SK-N-DZ (cell line): ENCODE measurements around the gene SMYD1.

Experiments used
- DNase-seq: peaks from one replicate; pipeline ENCODE4 v3.0.0-alpha.2; 2015; ENCODE audit warnings: low spot score
- small RNA-seq, 2 experiments: library from RNA; depleted of rRNA; stranded (forward); fragments of <200 nt; gene quantifications; one replicate each; pipeline ENCODE3, GENCODE V24; 2014

Gene SMYD1

GRCh38 chr2:88141952-88142351, 74.3 kb downstream of the SMYD1 start:
- no peak for DNase-seq

DNA sequence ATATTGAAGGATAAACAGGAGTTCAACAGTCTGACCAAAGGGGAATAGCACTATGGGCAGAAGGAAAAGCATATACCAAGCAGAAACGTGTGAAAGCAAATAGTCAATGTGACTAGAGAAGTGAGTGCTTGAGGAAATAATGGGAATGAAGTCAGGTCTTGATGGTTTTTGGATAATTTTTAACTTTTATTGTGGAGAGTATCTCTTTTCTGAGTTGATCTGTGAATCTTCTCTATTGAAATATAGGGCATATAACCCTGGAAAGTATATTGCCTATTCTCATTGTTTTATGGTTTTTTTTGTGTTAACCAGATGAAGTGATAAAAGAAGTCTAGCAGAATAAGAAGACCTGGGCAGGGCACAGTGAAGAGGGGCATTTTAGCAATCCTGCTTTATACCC, 76.6 kb downstream of the SMYD1 start:
- no peak for DNase-seq

- DNase-seq: no peak
These were observed 77.4 kb downstream of the SMYD1 start for GRCh38 chr2:88144914-88145497.

- DNase-seq: no peak
These were observed 79.0 kb downstream of the SMYD1 start for GRCh38 chr2:88146590-88146989.

DNA sequence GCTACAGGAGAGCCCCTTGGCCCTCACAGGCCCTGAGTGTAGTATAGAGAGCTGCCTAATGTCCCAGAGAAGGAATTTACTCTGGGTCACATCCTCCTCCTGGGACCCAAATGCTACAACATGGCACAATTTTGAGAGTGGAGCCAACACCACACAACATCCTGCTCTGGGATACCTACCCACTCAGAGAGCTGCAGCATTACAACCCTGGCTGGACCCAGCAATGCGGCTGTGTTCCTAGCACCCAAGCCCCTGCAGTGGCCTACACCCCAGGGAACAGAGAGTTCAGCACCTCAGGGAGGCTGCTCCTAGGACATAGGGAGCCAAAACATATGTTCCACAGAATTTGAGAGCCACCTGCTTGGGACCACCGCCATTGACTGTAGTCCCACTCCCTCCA, 79.5 kb downstream of the SMYD1 start:
- DNase-seq: no peak

DNA sequence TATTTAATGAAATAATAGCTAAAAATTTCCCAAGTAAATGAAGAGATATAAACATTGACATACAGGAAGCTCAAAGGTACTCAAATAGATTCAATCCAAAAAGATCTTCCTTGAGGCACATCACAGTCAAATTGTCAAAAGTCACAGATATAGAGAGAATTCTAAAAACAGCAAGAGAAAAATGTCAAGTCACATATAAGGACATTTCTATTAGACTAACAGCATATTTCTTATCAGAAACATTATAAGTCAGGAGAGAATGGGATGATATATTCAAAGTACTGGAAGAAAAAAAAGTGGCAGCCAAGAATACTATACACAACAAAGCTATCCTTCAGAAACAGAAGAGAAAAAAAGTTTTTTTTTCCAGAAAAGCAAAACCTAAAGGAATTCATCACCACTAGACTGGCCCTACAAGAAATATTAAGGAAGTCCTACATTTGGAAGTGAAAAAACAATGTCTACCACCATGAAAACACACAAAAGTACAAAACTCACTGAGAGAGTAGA, 81.4 kb downstream of the SMYD1 start:
- no peak for DNase-seq

DNA sequence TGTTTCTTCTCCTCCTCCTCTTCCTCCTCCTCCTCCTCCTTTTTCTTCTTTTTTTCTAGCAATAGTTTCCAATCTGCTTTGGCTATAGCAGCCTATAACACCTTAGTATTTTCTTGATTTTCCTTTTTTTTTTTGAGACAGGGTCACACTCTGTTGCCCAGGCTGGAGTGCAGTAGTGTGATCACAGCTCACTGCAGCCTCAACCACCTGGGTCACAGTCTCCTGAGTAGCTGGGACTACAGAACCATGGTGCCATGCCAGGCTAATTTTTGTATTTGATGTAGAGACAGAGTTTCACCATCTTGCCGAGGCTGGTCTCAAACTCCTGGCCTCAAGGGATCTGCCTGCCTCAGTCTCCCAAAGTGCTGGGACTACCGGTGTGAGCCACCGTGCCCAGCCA, 91.9 kb downstream of the SMYD1 start:
- DNase-seq: no peak

GRCh38 chr2:88159955-88160415, 92.4 kb downstream of the SMYD1 start:
- DNase-seq: peak; percentile 47

DNA sequence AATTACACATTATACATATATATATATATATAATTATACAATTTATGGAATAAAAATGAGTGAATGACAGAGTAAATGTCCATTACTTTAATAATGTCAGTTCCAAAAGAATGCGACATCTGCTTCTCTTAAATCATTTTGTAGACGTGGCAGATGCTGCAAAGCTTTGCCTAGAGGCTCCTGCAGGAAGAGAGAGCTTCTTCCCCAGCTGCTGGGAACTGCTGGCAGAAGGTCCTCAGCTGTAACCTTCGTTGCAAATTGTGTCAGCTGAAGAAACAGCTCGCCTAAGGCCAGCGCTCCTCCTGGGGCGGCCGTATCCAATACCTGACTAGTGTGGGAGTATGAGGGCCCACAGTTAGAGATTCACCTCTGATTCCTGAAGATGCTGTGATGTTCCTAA, 92.9 kb downstream of the SMYD1 start:
- DNase-seq: no peak

DNA sequence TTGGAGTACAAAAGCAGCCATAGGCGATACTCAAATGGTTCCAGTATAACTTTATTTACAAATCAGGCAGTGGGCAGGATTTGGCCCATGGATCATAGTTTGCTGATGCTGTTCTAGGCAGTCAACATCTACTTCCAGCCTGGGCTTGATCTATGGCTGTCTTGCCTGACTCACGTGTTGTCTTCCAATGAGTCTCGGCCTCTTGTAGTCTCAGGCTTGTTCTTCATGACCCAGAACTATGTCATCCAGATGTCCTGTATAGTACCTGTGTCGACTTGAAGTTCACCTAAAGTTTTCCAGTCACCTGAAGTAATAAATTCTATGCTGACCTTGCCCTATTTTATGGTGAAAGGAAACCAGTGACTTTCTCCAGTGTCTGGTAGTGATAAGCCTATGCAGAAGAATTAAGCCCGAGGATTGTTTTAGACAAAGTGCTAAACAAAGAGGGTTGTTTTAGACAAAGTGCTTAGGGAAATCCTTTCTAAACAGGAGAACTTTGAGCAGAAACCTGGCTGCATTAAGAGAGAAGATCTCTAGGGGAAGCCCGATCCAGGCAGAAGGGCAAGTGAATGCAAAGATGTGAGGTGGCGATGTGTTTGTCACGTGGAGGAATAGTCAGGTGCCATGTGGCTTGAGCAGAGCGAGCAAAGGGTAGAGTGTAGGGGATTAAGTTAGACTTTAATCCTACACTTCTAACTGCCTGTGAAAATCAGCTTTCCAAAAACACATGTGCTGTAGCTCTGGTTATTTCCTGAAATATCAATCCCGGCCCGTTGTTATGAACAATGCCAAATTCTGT, 94.0 kb downstream of the SMYD1 start:
- no peak for DNase-seq

Small RNAs within 50 kb of the gene (small RNA-seq; reads per million reads assigned to genes)
- gene MIR4780: 0 reads per million in 2 experiments
